Vagina (tissue), 2 donors: ENCODE data around the gene CNTRL.

Source experiments
- POLR2AphosphoS5 ChIP-seq, 2 donors: sonication (generic); formaldehyde crosslinking; IDR thresholded peaks; one replicate each; pipeline ENCODE4 v1.9.0; 2017; ENCODE audit warnings: antibody characterized with exemption in 2 of 2, mild to moderate bottlenecking in 2 of 2, low read depth in 1 of 2; ENCODE audit not compliant: insufficient read depth in 1 of 2
- TF ChIP-seq, protein P1 (sequence below), 3 experiments: fragments of 450-650 bp in 2 of 3; fragments of 200-600 bp in 1 of 3; sonication (generic) in 1 of 3; IDR thresholded peaks; one replicate each; pipeline ENCODE4 v1.5.1; 2017 to 2019; ENCODE audit warnings: antibody characterized with exemption in 3 of 3, mild to moderate bottlenecking in 2 of 3, moderate library complexity in 2 of 3

DNA sequence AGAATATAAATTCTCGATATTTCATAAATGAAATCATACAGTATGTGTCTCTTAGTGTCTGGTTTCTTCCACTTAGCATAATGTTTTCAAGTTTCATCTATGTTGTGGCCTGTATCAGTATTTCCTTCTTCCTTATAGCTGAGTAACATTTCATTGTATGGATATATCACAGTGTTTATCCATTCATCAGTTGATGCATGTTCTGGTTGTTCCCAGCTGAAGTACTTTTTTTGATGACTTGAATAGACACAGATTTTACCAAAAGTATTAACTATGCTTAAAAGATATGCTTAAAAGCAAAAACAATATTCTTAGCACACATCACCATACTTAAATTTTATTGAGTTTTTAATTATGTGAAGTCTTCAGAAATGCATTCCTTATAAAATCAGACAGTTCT lies 114.3 kb downstream of the CNTRL start:
- TF ChIP-seq, protein P1, sequence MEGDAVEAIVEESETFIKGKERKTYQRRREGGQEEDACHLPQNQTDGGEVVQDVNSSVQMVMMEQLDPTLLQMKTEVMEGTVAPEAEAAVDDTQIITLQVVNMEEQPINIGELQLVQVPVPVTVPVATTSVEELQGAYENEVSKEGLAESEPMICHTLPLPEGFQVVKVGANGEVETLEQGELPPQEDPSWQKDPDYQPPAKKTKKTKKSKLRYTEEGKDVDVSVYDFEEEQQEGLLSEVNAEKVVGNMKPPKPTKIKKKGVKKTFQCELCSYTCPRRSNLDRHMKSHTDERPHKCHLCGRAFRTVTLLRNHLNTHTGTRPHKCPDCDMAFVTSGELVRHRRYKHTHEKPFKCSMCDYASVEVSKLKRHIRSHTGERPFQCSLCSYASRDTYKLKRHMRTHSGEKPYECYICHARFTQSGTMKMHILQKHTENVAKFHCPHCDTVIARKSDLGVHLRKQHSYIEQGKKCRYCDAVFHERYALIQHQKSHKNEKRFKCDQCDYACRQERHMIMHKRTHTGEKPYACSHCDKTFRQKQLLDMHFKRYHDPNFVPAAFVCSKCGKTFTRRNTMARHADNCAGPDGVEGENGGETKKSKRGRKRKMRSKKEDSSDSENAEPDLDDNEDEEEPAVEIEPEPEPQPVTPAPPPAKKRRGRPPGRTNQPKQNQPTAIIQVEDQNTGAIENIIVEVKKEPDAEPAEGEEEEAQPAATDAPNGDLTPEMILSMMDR (IDR thresholded peaks at IDR 0.05) = no peak
- no peak for TF ChIP-seq POLR2AphosphoS5 (IDR thresholded peaks at IDR 0.05; ENCODE audit: insufficient read depth in 1 of 2, low read depth in 1 of 2)
